GM23338 (cell line): ENCODE measurements around the gene DCPS. TPM values are rescaled to one million over a fixed set of nuclear protein-coding genes. Genes with fewer than 3 reads are reported as not detected.

ENCODE experiments used
- ATAC-seq: fragments of 200-7000 bp; cut with Tn5 transposase; 3 replicates; pipeline ENCODE4 v1.9.1; 2020
- DNase-seq: peaks from one replicate; pipeline ENCODE4 v3.0.0-alpha.2; 2015; ENCODE audit warnings: low spot score
- H2AFZ ChIP-seq: fragments of 200-600 bp; sonication (generic); 2 replicates; pipeline ENCODE4 v1.8.0; 2016; ENCODE audit warnings: antibody characterized with exemption, mild to moderate bottlenecking, moderate library complexity
- H3F3A ChIP-seq: fragments of 200-600 bp; sonication (generic); replicated peaks from 2 replicates; pipeline ENCODE4 v1.8.0; 2017; ENCODE audit warnings: antibody characterized with exemption, mixed run types, low read depth
- H3K27ac ChIP-seq: fragments of 200-600 bp; sonication (generic); 2 replicates; pipeline ENCODE4 v1.6.1; 2016; ENCODE audit warnings: low read depth
- H3K27me3 ChIP-seq: fragments of 200-600 bp; sonication (generic); 2 replicates; pipeline ENCODE4 v1.8.0; 2016; ENCODE audit warnings: mild to moderate bottlenecking, mixed run types, moderate library complexity; ENCODE audit not compliant: insufficient read depth
- H3K36me3 ChIP-seq: fragments of 200-600 bp; sonication (generic); 2 replicates; pipeline ENCODE4 v1.8.0; 2016; ENCODE audit warnings: mild to moderate bottlenecking; ENCODE audit not compliant: insufficient read depth
- H3K4me1 ChIP-seq: fragments of 200-600 bp; sonication (generic); 2 replicates; pipeline ENCODE4 v1.8.0; 2016; ENCODE audit warnings: mild to moderate bottlenecking, moderate library complexity; ENCODE audit not compliant: insufficient read depth
- H3K4me2 ChIP-seq: fragments of 200-600 bp; sonication (generic); 2 replicates; pipeline ENCODE4 v1.7.1; 2017; ENCODE audit warnings: mixed run types
- H3K4me3 ChIP-seq: fragments of 200-600 bp; sonication (generic); 2 replicates; pipeline ENCODE4 v1.6.1; 2016; ENCODE audit warnings: mixed run types
- H3K79me2 ChIP-seq: fragments of 200-600 bp; sonication (generic); replicated peaks from 2 replicates; pipeline ENCODE4 v1.8.0; 2017; ENCODE audit warnings: mild to moderate bottlenecking; ENCODE audit not compliant: insufficient read depth
- H3K9me2 ChIP-seq: fragments of 200-600 bp; sonication (generic); 2 replicates; pipeline ENCODE4 v1.8.0; 2017; ENCODE audit not compliant: insufficient read depth
- H4K20me1 ChIP-seq: fragments of 200-600 bp; sonication (generic); replicated peaks from 2 replicates; pipeline ENCODE4 v1.8.0; 2017; ENCODE audit warnings: mild to moderate bottlenecking; ENCODE audit not compliant: insufficient read depth
- H3K27ac Mint-ChIP-seq: 2 replicates; pipeline ENCODE4 v1.8.0; 2020; ENCODE audit warnings: inconsistent platforms, mild to moderate bottlenecking, moderate library complexity, mixed read lengths
- H3K27me3 Mint-ChIP-seq: 3 replicates; pipeline ENCODE4 v1.8.0; 2022; ENCODE audit warnings: low read depth, mild to moderate bottlenecking, moderate library complexity, mixed read lengths, inconsistent platforms; ENCODE audit not compliant: insufficient read depth, poor library complexity
- H3K36me3 Mint-ChIP-seq: 3 replicates; pipeline ENCODE4 v1.8.0; 2021; ENCODE audit warnings: low read depth, mild to moderate bottlenecking, inconsistent platforms, moderate library complexity, mixed read lengths
- H3K4me1 Mint-ChIP-seq: 3 replicates; pipeline ENCODE4 v1.8.0; 2020; ENCODE audit warnings: mild to moderate bottlenecking, inconsistent platforms, mixed read lengths
- H3K4me3 Mint-ChIP-seq: 3 replicates; pipeline ENCODE4 v1.8.0; 2021; ENCODE audit warnings: moderate library complexity, mild to moderate bottlenecking, inconsistent platforms, mixed read lengths
- H3K9me3 Mint-ChIP-seq: 3 replicates; pipeline ENCODE4 v1.8.0; 2020; ENCODE audit warnings: moderate library complexity, mild to moderate bottlenecking, inconsistent platforms, mixed read lengths
- CREB1 ChIP-seq: fragments of 250-450 bp; sonication (Bioruptor Pico); IDR thresholded peaks from 2 replicates; pipeline ENCODE4 v1.5.0; 2020; ENCODE audit warnings: low read depth, mild to moderate bottlenecking, moderate library complexity
- CTCF ChIP-seq, 2 experiments: fragments of 200-600 bp in 1 of 2; sonication (generic) in 1 of 2; conservative IDR thresholded peaks; 2 replicates each; pipeline versions ENCODE4 v1.5.1 to v1.6.1; 2016 to 2017; ENCODE audit warnings: antibody characterized with exemption in 2 of 2, low read depth in 2 of 2, mild to moderate bottlenecking in 2 of 2, moderate library complexity in 1 of 2
- ETS1 ChIP-seq: IDR thresholded peaks from 2 replicates; pipeline ENCODE4 v1.6.1; 2016; ENCODE audit warnings: antibody characterized with exemption
- EZH2 ChIP-seq: fragments of 200-600 bp; sonication (generic); IDR thresholded peaks from one replicate; pipeline ENCODE4 v1.8.0; 2017; ENCODE audit warnings: antibody characterized with exemption, mild to moderate bottlenecking, low read depth; ENCODE audit not compliant: unreplicated experiment
- EZH2phosphoT487 ChIP-seq: fragments of 200-600 bp; sonication (generic); IDR thresholded peaks from one replicate; pipeline ENCODE4 v1.8.1; 2018; ENCODE audit warnings: antibody characterized with exemption; ENCODE audit not compliant: unreplicated experiment
- JUNB ChIP-seq: IDR thresholded peaks from one replicate; pipeline ENCODE4 v1.6.1; 2016; ENCODE audit warnings: antibody characterized with exemption; ENCODE audit not compliant: unreplicated experiment
- NANOG ChIP-seq: IDR thresholded peaks from 2 replicates; pipeline ENCODE4 v1.6.1; 2016; ENCODE audit warnings: antibody characterized with exemption, borderline replicate concordance
- POLR2AphosphoS5 ChIP-seq: IDR thresholded peaks from 2 replicates; pipeline ENCODE4 v1.6.1; 2016; ENCODE audit warnings: antibody characterized with exemption, low read depth
- REST ChIP-seq: IDR thresholded peaks from one replicate; pipeline ENCODE4 v1.6.1; 2018; ENCODE audit warnings: antibody characterized with exemption; ENCODE audit not compliant: unreplicated experiment
- STAT1 ChIP-seq: IDR thresholded peaks from one replicate; pipeline ENCODE4 v1.6.1; 2016; ENCODE audit warnings: antibody characterized with exemption; ENCODE audit not compliant: unreplicated experiment
- ZNF114 ChIP-seq: fragments of 250-450 bp; sonication (Bioruptor Pico); IDR thresholded peaks from 2 replicates; pipeline ENCODE4 v1.5.0; 2020; ENCODE audit warnings: mild to moderate bottlenecking, moderate library complexity
- ZNF331 ChIP-seq: fragments of 250-450 bp; sonication (Bioruptor Pico); IDR thresholded peaks from 2 replicates; pipeline ENCODE4 v1.5.0; 2020; ENCODE audit warnings: low read depth, mild to moderate bottlenecking, moderate library complexity
- ZNF462 ChIP-seq: fragments of 250-450 bp; sonication (Bioruptor Pico); IDR thresholded peaks from 2 replicates; pipeline ENCODE4 v1.5.0; 2020; ENCODE audit warnings: mild to moderate bottlenecking, moderate library complexity
- polyA plus RNA-seq: library from polyadenylated mRNA; unstranded; fragments of >200 nt; fragmentation: Nextera tagmentation; extraction: Ambion mirVana; gene quantifications from 2 replicates; pipeline ENCODE4 v1.2.1, GENCODE V29; 2016
- total RNA-seq: library from RNA; depleted of rRNA; stranded (reverse); fragments of >200 nt; shearing (Covaris generic); gene quantifications from 2 replicates; pipeline ENCODE4 v1.2.3, GENCODE V29; 2014

The DCPS gene
- total and polyA plus RNA-seq, 2 experiments from 2014 or later: 26.8 to 46.4 TPM

GRCh38 chr11:126318574-126319373 is 14.9 kb downstream of the DCPS start:
- TF ChIP-seq JUNB (no peak), ETS1 (no peak), CTCF (conservative IDR thresholded peaks at IDR 0.05; ENCODE audit: low read depth in 2 of 2) (no peak), REST (no peak), POLR2AphosphoS5 (no peak), CREB1 (no peak), ZNF331 (CRISPR knock-in tag) (no peak), ZNF114 (CRISPR knock-in tag) (no peak), EZH2 (no peak), EZH2phosphoT487 (no peak), NANOG (no peak), STAT1 (no peak), ZNF462 (CRISPR knock-in tag) (no peak)
- ATAC-seq (no peak), DNase-seq (no peak)
- H3K79me2 ChIP-seq: no peaks in the 10 kb centered on the region; the same call in 1 of the 2 replicates
- H3F3A ChIP-seq: no peaks in the 10 kb centered on the region
- no peak overlapping the region for H2AFZ ChIP-seq
- Mint-ChIP-seq H3K27me3 (no peaks in the 10 kb centered on the region), H3K36me3 (peaks cover 19% of the 10 kb centered on the region), H3K4me1 (no peaks in the 10 kb centered on the region), H3K27ac (no peak overlapping the region), H3K4me3 (no peak overlapping the region), H3K9me3 (no peaks in the 10 kb centered on the region)
- H3K27me3 ChIP-seq: no peaks in the 10 kb centered on the region
- no peaks in the 10 kb centered on the region for H4K20me1 ChIP-seq
- no peaks in the 10 kb centered on the region for H3K4me1 ChIP-seq
- no peaks in the 10 kb centered on the region for H3K9me2 ChIP-seq
- no peak overlapping the region for H3K4me3 ChIP-seq
- no peak overlapping the region for H3K27ac ChIP-seq
- no peaks in the 10 kb centered on the region for H3K36me3 ChIP-seq
- H3K4me2 ChIP-seq: no peak overlapping the region
